B cell (primary cell): Measurements from ENCODE around the gene CYFIP2.

ENCODE experiments used
- CTCF ChIP-seq: fragments of 200-600 bp; IDR thresholded peaks from one replicate; pipeline ENCODE4 v1.8.0; 2022; ENCODE audit warnings: antibody characterized with exemption, mild to moderate bottlenecking
- EZH2 ChIP-seq: IDR thresholded peaks from 2 replicates; pipeline ENCODE4 v1.6.1; 2012; ENCODE audit warnings: borderline replicate concordance, low read depth, mild to moderate bottlenecking, moderate library complexity, low read length; ENCODE audit not compliant: insufficient read depth, poor library complexity, severe bottlenecking

- no peak for TF ChIP-seq CTCF
- no peak for TF ChIP-seq EZH2
Measured at GRCh38 chr5:157269761-157270272, 3.9 kb downstream of the CYFIP2 start.
